MM.1S (cell line): ENCODE data around the gene P3H2.

Experiments used
- DNase-seq: peaks from one replicate; pipeline ENCODE4 v3.0.0-alpha.2; 2015
- H2AFZ ChIP-seq: fragments of 300-600 bp; sonication (generic); 2 replicates; pipeline ENCODE4 v1.6.0; 2016; ENCODE audit warnings: antibody characterized with exemption, low read length
- H3F3A ChIP-seq: fragments of 300-600 bp; sonication (generic); 2 replicates; pipeline ENCODE4 v1.6.1; 2016; ENCODE audit warnings: mild to moderate bottlenecking, antibody characterized with exemption, low read length, moderate library complexity, mixed read lengths; ENCODE audit not compliant: insufficient read depth
- H3K27ac ChIP-seq: fragments of 300-600 bp; sonication (generic); 2 replicates; pipeline ENCODE4 v1.5.1; 2016; ENCODE audit warnings: mild to moderate bottlenecking, low read length
- H3K27me3 ChIP-seq: fragments of 300-600 bp; sonication (generic); replicated peaks from 2 replicates; pipeline ENCODE4 v1.6.0; 2016; ENCODE audit warnings: low read length; ENCODE audit not compliant: insufficient read depth
- H3K36me3 ChIP-seq: fragments of 300-600 bp; sonication (generic); replicated peaks from 2 replicates; pipeline ENCODE4 v1.6.1; 2016; ENCODE audit warnings: mild to moderate bottlenecking, low read length, mixed read lengths; ENCODE audit not compliant: insufficient read depth
- H3K4me1 ChIP-seq: fragments of 300-600 bp; sonication (generic); 2 replicates; pipeline ENCODE4 v1.6.1; 2016; ENCODE audit warnings: low read length, mixed read lengths
- H3K4me2 ChIP-seq: fragments of 300-600 bp; sonication (generic); 2 replicates; pipeline ENCODE4 v1.6.0; 2016; ENCODE audit warnings: low read depth, low read length
- H3K4me3 ChIP-seq: fragments of 300-600 bp; sonication (generic); 2 replicates; pipeline ENCODE4 v1.5.1; 2016; ENCODE audit warnings: low read length, mixed read lengths
- H3K79me2 ChIP-seq: fragments of 300-600 bp; sonication (generic); 2 replicates; pipeline ENCODE4 v1.6.1; 2016; ENCODE audit warnings: mixed run types, low read length, mixed read lengths
- H3K9ac ChIP-seq: fragments of 300-600 bp; sonication (generic); 2 replicates; pipeline ENCODE4 v1.6.1; 2016; ENCODE audit warnings: low read length, mixed read lengths
- H3K9me2 ChIP-seq: fragments of 300-600 bp; sonication (generic); replicated peaks from 2 replicates; pipeline ENCODE4 v1.6.1; 2016; ENCODE audit warnings: mild to moderate bottlenecking, low read length, mixed read lengths; ENCODE audit not compliant: insufficient read depth
- H3K9me3 ChIP-seq: fragments of 300-600 bp; sonication (generic); replicated peaks from 2 replicates; pipeline ENCODE4 v1.6.1; 2016; ENCODE audit warnings: mild to moderate bottlenecking, low read length, mixed read lengths; ENCODE audit not compliant: insufficient read depth
- H4K20me1 ChIP-seq: fragments of 300-600 bp; sonication (generic); 2 replicates; pipeline ENCODE4 v1.6.1; 2016; ENCODE audit warnings: mild to moderate bottlenecking, low read length, moderate library complexity, mixed read lengths; ENCODE audit not compliant: insufficient read depth
- CTCF ChIP-seq: fragments of 300-600 bp; sonication (generic); IDR thresholded peaks from 2 replicates; pipeline ENCODE4 v1.5.1; 2016; ENCODE audit warnings: antibody characterized with exemption, low read length, mixed read lengths
- EZH2 ChIP-seq: fragments of 300-600 bp; sonication (generic); optimal IDR thresholded peaks from 2 replicates; pipeline ENCODE3; 2017; ENCODE audit warnings: low read depth, mild to moderate bottlenecking, antibody characterized with exemption, low read length, mixed read lengths
- EZH2phosphoT487 ChIP-seq: fragments of 300-600 bp; sonication (generic); IDR thresholded peaks from 2 replicates; pipeline ENCODE4 v1.6.1; 2018; ENCODE audit warnings: antibody characterized with exemption, low read length

P3H2 gene

GRCh38 chr3:190018460-190018859 lies 102.2 kb downstream of the P3H2 start:
- no peak for DNase-seq
- Histone ChIP-seq H3K9me2 (no peaks in the 10 kb centered on the region), H3K4me1 (no peaks in the 10 kb centered on the region), H3K9me3 (no peaks in the 10 kb centered on the region), H3K4me2 (no peak overlapping the region), H2AFZ (no peak overlapping the region), H3K27me3 (no peaks in the 10 kb centered on the region), H3K9ac (no peak overlapping the region), H3K27ac (no peak overlapping the region), H3K4me3 (no peak overlapping the region), H4K20me1 (no peaks in the 10 kb centered on the region), H3K79me2 (no peaks in the 10 kb centered on the region), H3K36me3 (no peaks in the 10 kb centered on the region), H3F3A (no peaks in the 10 kb centered on the region)
- TF ChIP-seq EZH2phosphoT487 (no peak), EZH2 (no peak), CTCF (no peak)

- Histone ChIP-seq H3K9ac (no peak overlapping the region), H3K4me1 (no peaks in the 10 kb centered on the region), H3K9me2 (no peaks in the 10 kb centered on the region), H3K79me2 (no peaks in the 10 kb centered on the region), H3K9me3 (no peaks in the 10 kb centered on the region), H3K27me3 (no peaks in the 10 kb centered on the region), H3K4me2 (no peak overlapping the region), H2AFZ (no peak overlapping the region), H3F3A (no peaks in the 10 kb centered on the region), H3K27ac (no peak overlapping the region), H3K4me3 (no peak overlapping the region), H3K36me3 (no peaks in the 10 kb centered on the region), H4K20me1 (no peaks in the 10 kb centered on the region)
- DNase-seq: no peak
- TF ChIP-seq EZH2phosphoT487 (no peak), CTCF (peak; percentile 20), EZH2 (no peak)
Observed at GRCh38 chr3:190017521-190018288, 103.0 kb downstream of the P3H2 start.

GRCh38 chr3:190016966-190017365 lies 103.7 kb downstream of the P3H2 start:
- Histone ChIP-seq H3K4me3 (no peak overlapping the region), H3K79me2 (no peaks in the 10 kb centered on the region), H3K9me2 (no peaks in the 10 kb centered on the region), H3K4me1 (no peaks in the 10 kb centered on the region), H3K9ac (no peak overlapping the region), H3K9me3 (no peaks in the 10 kb centered on the region), H3K27ac (no peak overlapping the region), H3K36me3 (no peaks in the 10 kb centered on the region), H3F3A (no peaks in the 10 kb centered on the region), H4K20me1 (no peaks in the 10 kb centered on the region), H2AFZ (no peak overlapping the region), H3K4me2 (no peak overlapping the region), H3K27me3 (no peaks in the 10 kb centered on the region)
- DNase-seq: no peak
- no peak for TF ChIP-seq EZH2phosphoT487
- no peak for TF ChIP-seq EZH2
- TF ChIP-seq CTCF: no peak
